ENCODE results near the gene RFT1.

DNA sequence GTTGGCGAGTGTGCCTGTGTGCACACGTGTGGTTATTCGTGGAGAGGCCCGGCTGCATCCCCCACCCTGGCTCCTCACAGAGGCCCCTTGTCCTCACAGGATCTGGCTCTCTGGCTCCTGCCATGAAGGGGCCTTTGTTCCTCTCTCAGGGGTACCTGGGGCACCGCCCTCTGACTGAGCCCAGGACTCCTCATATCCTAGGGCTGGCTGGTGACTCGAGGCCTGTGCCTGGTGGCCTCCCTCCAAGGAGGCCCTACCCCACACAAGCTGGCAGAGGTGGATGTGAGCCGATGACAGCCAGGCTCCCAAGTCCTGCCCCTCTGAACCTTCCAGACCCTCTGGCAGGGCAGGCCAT is 40.8 kb upstream of the RFT1 start:
- TF ChIP-seq GATA2 (IDR thresholded peaks at IDR 0.05; ENCODE audit: low read depth, low read length) (no peak), GATA3 (IDR thresholded peaks at IDR 0.05; ENCODE audit: low read depth, low read length) (no peak)

Measured in SH-SY5Y (cell line).